ENCODE data around the gene CHST2.

The CHST2 gene

DNA sequence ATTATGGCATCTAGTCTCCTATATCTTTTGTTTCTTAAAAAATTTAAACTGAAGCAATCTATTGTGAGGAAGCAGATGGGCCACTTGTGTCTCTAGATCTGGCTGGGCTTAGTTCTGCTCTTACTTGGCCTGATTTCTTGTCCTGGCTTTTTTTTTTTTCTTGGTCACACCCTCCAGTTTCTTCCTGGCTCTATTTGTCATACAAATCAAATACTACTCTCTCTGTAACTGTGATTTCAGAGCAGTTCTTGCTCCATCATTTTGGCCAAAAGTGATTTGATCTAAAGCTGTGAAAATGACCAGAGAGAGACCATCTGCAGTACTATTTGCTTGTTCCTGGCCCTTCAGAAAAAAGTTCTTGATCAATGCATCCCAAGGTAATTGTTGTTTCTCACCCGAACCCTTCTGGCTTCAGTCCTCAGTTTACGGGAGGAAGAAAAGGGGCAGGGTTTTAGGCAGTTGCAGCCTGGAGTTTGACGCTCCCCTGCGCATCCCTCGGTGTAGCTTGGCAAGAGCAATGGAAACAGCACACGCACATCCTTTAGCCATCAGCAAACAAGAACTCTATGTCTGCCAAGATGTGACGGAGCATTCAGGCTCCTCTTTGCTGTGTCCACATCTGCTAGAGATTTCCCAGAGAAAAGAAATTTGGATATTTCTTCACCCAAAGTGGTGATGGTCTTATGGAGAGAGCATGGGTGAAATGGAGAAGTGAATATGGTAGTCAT, 31.6 kb downstream of the CHST2 start:
- H3K36me3 ChIP-seq (replicated peaks): no peaks in the 10 kb centered on the region
- no peak overlapping the region for H3K4me3 ChIP-seq (ENCODE audit: low read depth, low read length)
- in situ Hi-C loops (cut with HindIII; ENCODE audit: low pct_ligation_motif_present, low sequenced_read_pairs): no loop called here
- H3K27ac ChIP-seq: no peak overlapping the region
- TF ChIP-seq, protein P1, sequence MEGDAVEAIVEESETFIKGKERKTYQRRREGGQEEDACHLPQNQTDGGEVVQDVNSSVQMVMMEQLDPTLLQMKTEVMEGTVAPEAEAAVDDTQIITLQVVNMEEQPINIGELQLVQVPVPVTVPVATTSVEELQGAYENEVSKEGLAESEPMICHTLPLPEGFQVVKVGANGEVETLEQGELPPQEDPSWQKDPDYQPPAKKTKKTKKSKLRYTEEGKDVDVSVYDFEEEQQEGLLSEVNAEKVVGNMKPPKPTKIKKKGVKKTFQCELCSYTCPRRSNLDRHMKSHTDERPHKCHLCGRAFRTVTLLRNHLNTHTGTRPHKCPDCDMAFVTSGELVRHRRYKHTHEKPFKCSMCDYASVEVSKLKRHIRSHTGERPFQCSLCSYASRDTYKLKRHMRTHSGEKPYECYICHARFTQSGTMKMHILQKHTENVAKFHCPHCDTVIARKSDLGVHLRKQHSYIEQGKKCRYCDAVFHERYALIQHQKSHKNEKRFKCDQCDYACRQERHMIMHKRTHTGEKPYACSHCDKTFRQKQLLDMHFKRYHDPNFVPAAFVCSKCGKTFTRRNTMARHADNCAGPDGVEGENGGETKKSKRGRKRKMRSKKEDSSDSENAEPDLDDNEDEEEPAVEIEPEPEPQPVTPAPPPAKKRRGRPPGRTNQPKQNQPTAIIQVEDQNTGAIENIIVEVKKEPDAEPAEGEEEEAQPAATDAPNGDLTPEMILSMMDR (IDR thresholded peaks at IDR 0.05; ENCODE audit: low read depth, low read length, missing control alignments): no peak
- no peak for DNase-seq
- no peaks in the 10 kb centered on the region for H3K27me3 ChIP-seq (replicated peaks)

DNA sequence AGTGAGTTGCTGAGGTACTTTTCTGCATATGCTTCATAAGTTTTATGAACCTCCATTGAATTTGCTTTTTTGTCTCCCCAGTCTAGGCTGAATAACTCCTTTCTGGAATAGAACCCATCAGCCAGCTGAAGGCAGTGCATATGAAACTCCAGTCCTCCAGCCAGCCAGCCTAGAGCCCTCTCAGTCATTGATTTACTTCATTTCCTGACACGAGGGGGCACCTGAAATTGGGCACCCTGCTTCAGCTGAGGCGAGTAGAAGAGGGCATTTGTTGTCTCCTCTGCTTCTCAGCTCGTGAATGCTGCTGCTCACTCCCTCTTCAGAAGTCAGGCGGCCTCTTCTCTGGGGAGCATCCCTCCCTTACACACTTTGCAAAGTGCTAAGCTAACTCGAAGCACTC, 32.5 kb downstream of the CHST2 start:
- Histone ChIP-seq H3K27me3 (replicated peaks) (no peaks in the 10 kb centered on the region), H3K36me3 (replicated peaks) (no peaks in the 10 kb centered on the region), H3K4me3 (ENCODE audit: low read depth, low read length) (no peak overlapping the region), H3K27ac (no peak overlapping the region)
- TF ChIP-seq, protein P1 (IDR thresholded peaks at IDR 0.05; ENCODE audit: low read depth, low read length, missing control alignments): no peak
- in situ Hi-C loops (cut with HindIII; ENCODE audit: low pct_ligation_motif_present, low sequenced_read_pairs): no loop called here
- DNase-seq: no peak

DNA sequence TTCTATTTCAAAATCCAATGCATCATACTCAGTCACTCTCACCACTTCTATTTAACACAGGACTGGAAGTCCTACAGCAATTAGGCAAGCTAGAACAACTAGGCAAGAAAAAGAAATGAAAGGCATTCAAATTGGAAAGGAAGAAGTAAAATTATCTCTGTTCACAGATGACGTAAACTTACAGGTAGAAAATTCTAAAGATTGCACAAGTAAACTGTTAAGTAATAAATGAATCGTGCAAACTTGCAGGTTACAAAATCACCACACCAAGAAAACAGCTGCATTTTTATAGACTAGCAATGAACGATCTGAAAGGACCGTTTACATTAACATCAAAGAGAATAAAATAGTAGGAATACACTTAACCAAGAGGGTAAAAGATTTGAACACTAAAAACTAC, 36.2 kb downstream of the CHST2 start:
- TF ChIP-seq, protein P1 (IDR thresholded peaks at IDR 0.05; ENCODE audit: low read depth, low read length, missing control alignments): no peak
- no peaks in the 10 kb centered on the region for H3K27me3 ChIP-seq (replicated peaks)
- DNase-seq: no peak
- H3K4me3 ChIP-seq (ENCODE audit: low read depth, low read length): no peak overlapping the region
- no peaks in the 10 kb centered on the region for H3K36me3 ChIP-seq (replicated peaks)
- in situ Hi-C loops (cut with HindIII; ENCODE audit: low pct_ligation_motif_present, low sequenced_read_pairs): no loop called here
- no peak overlapping the region for H3K27ac ChIP-seq

DNA sequence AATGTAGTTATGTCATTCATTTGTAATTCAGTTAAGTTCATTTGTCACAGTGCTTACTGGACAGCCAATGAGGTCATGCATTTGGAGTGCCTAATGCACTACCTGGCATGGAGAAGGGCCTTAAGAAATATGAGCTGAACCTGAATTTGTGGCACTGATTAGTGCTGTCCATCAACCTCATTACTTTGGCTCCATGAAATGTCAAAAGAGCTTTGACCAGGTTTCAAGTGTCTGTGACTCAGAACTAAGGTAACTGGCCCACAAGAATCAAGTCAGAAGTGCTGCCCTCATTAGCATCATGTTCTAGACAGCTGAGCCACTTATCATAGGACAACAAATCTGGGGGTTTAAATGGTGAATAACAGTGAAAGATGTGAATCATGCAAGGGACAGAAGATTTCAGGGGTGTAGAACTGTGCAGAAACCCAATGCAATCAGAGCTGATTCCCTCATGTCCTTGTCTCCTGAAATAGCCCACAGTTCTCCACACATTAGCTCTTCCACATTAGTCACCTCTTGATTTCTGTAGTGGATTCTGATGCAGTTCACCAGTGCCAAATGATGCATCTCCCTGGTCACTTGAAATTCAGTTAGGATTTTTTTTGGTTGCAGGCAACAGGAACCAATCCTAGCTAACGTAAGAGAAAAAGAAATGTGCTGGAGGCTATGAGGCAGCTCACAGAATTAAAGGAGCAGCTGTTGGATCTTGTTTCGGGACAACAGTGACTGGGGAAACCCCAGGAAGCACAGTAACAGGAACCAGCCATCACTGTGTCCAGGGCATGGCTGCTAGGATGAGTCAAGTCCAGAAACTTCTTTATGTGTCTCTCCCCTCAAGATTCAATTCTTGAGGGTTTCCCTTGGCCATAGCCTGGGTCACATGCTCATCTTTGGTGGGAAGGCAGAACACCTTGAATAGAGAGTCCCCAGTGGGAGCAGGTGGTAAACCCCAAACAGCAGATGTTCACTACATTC, 38.7 kb downstream of the CHST2 start:
- H3K36me3 ChIP-seq (replicated peaks): no peaks in the 10 kb centered on the region
- H3K27ac ChIP-seq: no peak overlapping the region
- no peaks in the 10 kb centered on the region for H3K27me3 ChIP-seq (replicated peaks)
- in situ Hi-C loops (cut with HindIII; ENCODE audit: low pct_ligation_motif_present, low sequenced_read_pairs): no loop called here
- TF ChIP-seq, protein P1 (IDR thresholded peaks at IDR 0.05; ENCODE audit: low read depth, low read length, missing control alignments): no peak
- H3K4me3 ChIP-seq (ENCODE audit: low read depth, low read length): no peak overlapping the region
- no peak for DNase-seq

DNA sequence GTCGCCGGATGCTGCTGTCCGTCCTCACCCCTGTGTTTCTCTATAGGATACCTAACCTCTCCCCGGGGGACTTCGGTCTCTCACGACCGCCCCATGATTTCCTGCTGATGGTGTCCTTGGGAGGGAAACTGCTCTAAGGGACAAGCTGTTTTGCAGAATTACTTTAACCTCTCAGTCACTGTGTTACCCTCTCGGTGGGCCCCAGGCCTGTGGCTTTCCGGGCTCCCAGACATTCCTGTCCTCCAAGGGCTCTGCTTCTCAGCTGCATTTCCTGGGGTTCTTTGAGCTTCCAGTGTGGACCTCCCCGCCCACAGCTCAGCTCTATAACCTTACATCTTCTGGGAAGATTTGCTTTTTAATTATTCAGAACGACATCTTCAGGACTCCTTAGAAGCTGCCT, 40.9 kb downstream of the CHST2 start:
- in situ Hi-C loops (cut with HindIII; ENCODE audit: low pct_ligation_motif_present, low sequenced_read_pairs): no loop called here
- Histone ChIP-seq H3K36me3 (replicated peaks) (no peaks in the 10 kb centered on the region), H3K4me3 (ENCODE audit: low read depth, low read length) (no peak overlapping the region), H3K27me3 (replicated peaks) (no peaks in the 10 kb centered on the region), H3K27ac (peak overlapping the region; percentile 24)
- TF ChIP-seq, protein P1 (IDR thresholded peaks at IDR 0.05; ENCODE audit: low read depth, low read length, missing control alignments): no peak
- no peak for DNase-seq
